GM19395 (cell line): ENCODE measurements around the gene RARB.

Experiments
- ATAC-seq: cut with Tn5 transposase; IDR thresholded peaks from one replicate; pipeline ENCODE4 v1.9.1; 2021; ENCODE audit warnings: mild to moderate bottlenecking, moderate library complexity; ENCODE audit not compliant: unreplicated experiment

The RARB gene

GRCh38 chr3:25572919-25573385 is 144.9 kb downstream of the RARB start:
- no peak for ATAC-seq

DNA sequence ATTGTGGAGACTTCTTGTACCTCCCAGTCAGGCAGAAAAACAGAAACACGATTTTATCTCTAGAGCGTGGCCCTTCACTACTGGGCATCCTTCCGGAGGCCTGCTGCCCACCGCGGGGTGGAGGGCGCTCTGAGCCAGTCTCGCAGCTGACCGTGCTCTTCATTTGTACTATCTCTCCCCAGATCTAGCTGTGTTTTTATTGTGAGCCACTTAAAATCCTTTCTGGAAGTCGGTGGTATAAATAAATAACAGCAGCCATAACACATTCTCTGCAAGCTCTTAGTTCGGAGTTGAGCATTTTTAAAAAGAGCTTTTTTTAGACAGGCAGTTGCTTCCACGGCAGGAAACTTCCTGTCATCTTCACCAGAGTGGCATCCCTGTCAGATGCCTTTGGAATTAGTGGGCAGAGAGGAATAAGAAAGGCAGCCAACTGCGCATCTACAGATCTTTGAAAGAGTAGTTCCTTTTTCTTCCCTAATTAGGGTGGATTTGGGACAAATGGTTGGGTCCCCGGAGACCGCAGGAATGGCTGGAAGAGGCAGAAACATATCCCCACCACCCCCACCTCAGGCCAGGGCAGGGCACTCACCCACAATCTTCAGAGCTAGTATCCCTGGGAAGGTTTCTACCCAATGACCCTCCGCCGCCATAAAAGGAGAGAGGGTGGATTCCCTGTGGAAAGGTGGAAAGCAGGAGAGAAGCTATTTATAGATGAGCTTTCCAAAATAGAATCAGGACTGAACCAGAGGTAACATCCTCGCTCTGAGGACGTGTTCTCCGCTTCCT is 145.5 kb downstream of the RARB start:
- no peak for ATAC-seq

DNA sequence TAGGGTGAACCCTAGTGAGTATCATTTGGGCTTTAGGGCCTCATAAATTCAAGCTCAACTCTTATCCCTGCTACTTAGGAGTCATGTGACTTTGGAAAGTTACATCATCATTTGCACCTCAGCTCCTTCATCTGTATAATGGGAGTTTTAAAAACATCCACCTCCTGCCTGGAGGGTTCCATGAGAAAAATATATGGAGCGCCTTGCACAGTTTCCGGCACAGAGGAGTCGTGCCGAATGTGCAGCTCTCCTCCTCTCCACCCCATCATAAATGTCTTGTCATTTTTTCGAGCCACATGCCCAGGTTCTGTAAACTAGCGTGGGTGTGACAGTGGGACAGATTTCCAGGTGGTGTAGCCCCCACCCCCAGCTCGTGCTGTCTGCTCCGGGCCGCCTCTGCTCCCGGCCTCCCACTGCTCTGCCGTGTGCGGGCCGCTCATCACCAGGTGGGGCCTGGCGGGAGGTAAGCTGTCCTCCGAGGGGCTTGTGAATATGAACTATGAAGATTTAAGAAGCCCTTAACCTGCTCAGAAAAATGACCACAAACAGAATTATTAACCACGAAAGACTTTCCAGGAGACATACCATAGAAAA is 146.2 kb downstream of the RARB start:
- no peak for ATAC-seq

- ATAC-seq: no peak
These were observed 146.9 kb downstream of the RARB start for GRCh38 chr3:25575001-25575400.

DNA sequence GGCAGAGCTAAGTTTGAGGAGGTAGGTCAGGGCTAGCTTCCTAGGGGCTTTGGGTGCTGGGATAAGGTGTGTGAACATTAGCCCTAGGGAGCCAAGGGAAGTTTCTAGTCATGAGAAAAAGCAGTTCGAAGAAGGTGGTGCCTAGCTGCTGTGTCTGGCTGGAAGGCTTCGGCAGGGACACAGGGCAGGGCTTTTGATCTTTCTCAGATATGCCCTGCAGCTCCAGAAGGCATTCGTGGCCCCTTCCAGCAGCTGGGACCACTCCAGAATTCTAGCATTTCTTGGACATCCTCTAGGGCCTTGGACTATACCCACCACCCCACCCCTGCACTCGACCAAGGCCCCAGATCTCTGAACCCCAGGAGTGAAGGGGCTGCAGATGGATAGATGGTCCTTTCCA is 148.1 kb downstream of the RARB start:
- ATAC-seq: no peak

DNA sequence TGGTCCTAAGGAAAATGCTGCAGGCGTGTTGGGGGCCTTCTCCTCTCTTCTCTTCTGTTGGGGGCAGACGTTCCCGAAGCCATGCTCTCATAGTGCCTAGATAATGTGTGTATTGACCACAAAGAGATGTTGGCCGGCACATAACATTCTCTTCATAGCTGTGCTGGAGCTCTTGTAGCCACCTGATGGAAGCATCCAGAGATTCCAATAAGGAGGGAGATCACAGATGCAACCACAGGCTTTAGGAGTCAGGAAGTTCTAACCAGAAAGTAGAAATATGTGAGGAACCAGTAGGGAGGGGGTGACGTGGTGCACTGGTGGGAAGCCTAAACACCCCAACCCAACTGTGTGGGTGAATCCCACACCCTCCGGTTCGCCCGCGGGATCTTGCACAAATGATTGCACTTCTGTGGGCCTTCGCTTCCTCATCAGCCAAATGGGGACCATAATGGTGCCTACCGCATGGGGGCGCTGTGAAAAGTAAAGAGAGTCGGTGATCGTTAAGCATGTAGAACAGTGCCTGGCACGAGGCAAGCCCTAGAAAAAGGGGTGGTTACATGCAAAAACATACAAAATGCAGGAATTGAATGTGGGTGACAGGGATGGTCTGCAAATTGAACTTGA is 148.9 kb downstream of the RARB start:
- ATAC-seq: no peak

- ATAC-seq: no peak
These were observed 150.0 kb downstream of the RARB start for GRCh38 chr3:25578059-25578458.

DNA sequence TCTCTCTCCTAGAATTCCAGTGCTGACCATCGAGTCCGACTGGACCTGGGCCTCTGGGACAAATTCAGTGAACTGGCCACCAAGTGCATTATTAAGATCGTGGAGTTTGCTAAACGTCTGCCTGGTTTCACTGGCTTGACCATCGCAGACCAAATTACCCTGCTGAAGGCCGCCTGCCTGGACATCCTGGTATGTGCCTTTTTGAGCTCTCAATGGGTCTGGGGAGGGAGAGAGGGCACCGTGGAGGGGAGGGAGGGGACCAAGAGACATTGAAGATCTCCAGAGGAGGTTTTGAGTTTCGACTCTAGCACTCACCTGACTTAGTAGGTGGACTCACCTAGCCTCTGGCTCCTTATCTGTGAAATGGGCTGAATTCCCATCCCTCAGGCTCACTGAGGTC is 152.5 kb downstream of the RARB start:
- ATAC-seq: no peak

DNA sequence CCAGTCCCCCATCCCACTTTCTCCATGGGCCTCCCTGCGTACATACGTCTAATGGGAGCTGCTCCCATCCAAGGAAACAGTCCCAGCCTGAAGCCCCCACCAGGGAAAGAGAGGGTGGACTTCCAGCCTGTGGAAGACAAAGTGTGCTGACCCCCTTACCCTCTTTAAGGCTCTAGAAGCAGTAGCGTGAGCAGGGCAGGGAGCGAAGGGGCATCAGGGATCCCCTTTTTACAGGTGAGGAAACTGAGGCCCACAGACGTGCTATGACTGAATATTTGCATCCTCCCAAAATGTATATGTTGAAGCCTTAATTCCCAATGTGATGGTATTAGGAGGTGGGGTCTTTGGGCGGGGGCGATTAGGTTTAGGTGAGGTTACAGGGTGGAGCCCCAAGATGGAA is 153.3 kb downstream of the RARB start:
- ATAC-seq: no peak

- ATAC-seq: no peak
These were observed 153.8 kb downstream of the RARB start for GRCh38 chr3:25581823-25582222.

DNA sequence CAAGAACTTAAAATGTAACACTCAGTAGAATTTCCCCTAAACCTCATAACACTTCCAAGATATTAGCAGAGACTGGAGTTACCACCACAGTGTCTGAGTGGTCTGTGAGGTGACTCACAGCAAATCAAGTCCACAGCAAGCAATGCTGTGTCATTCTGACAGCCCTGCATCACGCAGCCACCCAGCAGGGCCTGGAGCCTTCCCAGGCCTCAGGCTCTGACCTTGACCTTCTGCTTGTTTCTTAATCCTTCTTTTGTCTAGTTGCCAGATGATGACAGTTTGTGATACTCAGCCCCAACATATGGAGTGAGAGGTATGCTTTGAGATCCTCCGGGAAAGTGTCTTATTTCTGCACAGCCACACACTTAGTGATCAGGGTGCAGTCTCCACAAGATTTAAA is 154.2 kb downstream of the RARB start:
- no peak for ATAC-seq

GRCh38 chr3:25583343-25583742 is 155.3 kb downstream of the RARB start:
- no peak for ATAC-seq

- no peak for ATAC-seq
These were observed 156.1 kb downstream of the RARB start for GRCh38 chr3:25584011-25584789.

DNA sequence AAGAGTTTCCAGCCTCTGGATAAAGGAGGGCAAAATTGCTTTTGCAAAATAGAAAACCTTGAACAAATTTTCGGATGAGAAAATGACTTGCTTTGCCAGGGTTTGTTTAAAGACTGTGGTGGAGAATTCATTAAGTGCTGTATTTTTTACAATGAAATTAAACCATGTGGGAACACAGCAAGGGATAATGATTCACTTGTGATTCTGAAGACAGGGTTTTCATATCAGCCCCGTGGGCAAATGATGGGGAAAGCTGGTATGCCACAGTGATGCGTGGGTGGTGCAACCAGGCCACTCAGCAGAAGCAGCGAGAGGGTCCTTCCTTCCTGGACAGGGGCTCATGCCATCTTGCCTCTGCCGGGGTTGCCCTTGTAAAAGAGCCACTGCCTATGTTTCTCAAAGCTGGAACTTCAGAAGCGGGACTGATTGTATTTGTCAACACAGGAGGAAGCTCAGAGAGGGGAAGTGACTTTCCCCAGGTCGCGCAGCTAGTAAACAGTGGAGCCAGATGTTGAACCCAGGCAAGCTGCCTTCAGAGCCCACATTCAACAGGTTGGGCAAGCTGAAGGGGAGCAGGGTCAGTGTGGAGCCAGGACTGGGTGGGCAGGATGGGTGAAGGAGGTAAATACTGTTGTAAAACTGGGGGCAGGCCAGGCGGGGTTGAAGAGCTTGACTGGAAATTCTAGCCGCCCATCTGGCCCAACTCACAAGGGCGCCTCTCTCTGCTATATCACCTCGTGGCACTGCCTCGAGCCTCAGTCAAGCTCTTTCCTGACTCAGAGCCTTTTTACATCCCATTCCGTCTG is 157.5 kb downstream of the RARB start:
- ATAC-seq: no peak

- ATAC-seq: no peak
These were observed 158.1 kb downstream of the RARB start for GRCh38 chr3:25586167-25586505.

DNA sequence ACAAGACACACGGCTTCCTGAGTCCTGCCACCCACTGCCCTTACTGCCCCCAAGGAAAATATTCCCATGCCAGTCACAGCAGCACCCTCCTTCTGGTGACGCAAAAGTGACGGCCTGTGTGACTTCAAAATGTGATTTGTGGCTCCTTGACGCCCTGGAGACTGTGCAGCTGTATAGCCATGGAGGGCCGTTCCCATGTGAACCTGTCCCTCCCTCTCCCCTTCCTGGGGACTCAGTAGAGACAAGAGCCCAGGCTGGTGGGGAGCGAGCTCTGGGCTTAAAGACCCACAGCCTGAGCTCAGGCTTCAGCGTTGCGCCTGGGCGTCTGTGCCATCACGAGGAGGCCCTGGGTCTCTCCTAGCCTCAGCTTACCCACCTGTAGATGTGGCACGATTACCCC is 158.5 kb downstream of the RARB start:
- no peak for ATAC-seq

DNA sequence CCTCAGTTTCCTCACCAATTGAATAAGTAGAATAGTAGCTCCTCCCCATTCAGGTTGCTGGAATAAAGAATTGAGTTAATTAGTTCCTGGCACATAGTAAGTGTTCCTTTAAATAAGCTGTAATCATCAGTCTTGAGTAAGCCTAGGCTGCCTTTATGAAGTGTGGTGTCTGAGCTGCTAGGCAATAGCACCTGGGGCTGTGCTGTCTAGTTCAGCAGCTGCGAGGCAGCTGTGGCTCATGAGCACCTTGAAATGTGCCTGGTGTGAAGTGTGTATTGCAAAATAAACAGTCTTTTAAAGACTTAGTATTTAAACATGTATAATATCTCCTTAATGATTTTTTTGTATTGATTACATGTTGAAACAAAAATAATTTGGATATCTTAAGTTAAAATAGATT is 159.0 kb downstream of the RARB start:
- no peak for ATAC-seq

DNA sequence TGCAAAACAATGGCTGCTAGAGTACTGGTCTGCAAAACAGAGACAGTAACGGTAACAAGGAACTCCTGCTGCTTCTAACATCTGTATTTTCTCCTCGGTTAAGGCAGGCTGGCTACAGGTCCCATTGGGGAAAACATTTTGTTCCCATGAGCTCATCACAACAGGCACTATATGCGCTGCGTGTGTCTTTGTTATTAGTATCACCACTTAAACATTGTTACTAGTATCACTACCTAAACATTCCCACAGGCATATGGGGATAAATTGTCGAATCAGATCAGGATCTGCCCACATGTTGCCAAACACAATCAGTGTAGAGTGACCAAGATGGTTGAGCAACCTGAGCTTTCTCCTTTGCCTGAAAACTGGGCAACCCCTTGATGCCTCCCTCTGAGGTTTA is 159.5 kb downstream of the RARB start:
- ATAC-seq: no peak

GRCh38 chr3:25587975-25588374 is 159.9 kb downstream of the RARB start:
- no peak for ATAC-seq

GRCh38 chr3:25588441-25589103 is 160.5 kb downstream of the RARB start:
- no peak for ATAC-seq
